Measurements from ENCODE around the gene OR6S1. TPM values are rescaled to one million over a fixed set of nuclear protein-coding genes. Genes with fewer than 3 reads are reported as not detected.

OR6S1 gene, protein sequence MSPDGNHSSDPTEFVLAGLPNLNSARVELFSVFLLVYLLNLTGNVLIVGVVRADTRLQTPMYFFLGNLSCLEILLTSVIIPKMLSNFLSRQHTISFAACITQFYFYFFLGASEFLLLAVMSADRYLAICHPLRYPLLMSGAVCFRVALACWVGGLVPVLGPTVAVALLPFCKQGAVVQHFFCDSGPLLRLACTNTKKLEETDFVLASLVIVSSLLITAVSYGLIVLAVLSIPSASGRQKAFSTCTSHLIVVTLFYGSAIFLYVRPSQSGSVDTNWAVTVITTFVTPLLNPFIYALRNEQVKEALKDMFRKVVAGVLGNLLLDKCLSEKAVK
- not detected in 2 replicates for total RNA-seq
- long read RNA-seq: 0 reads

DNA sequence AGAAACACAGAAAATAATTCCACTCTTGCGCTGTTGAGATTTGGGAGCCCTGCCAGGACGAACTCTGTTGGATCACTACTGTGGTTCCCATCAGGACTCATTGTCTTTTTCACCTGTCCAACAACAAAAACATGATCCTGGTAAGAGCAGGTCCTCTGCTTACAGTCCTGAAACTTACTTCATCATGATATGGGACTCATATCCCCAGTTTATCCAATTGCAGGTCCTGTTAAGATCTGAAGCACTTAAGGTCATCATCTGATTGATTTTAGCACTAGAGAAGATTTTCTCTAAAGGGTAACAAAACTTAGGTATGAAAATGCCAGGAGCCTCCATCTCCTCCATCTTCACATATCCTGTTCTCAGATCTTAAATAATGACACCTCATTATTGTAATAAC is at the start of gene OR6S1:
TSS of gene OR6S1 (minus strand) at position 101 of the 400 bp plus-strand sequence. CDS start at position 101, 0 bp downstream.
- DNase-seq (ENCODE audit: low spot score, unreplicated experiment): no peak
- H3K27ac Mint-ChIP-seq: no peak within 1 kb of the TSS
- no peak within 1 kb of the TSS for H3K4me3 Mint-ChIP-seq (ENCODE audit: low read depth)
- no peaks in the 10 kb centered on the region for H3K36me3 Mint-ChIP-seq (ENCODE audit: insufficient read depth)
- H3K9me3 Mint-ChIP-seq (ENCODE audit: low read depth): no peaks in the 10 kb centered on the region
- peaks cover 42% of the 10 kb centered on the region for H3K27me3 Mint-ChIP-seq
- TF ChIP-seq, protein P1, sequence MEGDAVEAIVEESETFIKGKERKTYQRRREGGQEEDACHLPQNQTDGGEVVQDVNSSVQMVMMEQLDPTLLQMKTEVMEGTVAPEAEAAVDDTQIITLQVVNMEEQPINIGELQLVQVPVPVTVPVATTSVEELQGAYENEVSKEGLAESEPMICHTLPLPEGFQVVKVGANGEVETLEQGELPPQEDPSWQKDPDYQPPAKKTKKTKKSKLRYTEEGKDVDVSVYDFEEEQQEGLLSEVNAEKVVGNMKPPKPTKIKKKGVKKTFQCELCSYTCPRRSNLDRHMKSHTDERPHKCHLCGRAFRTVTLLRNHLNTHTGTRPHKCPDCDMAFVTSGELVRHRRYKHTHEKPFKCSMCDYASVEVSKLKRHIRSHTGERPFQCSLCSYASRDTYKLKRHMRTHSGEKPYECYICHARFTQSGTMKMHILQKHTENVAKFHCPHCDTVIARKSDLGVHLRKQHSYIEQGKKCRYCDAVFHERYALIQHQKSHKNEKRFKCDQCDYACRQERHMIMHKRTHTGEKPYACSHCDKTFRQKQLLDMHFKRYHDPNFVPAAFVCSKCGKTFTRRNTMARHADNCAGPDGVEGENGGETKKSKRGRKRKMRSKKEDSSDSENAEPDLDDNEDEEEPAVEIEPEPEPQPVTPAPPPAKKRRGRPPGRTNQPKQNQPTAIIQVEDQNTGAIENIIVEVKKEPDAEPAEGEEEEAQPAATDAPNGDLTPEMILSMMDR (IDR thresholded peaks at IDR 0.05; ENCODE audit: unreplicated experiment): no peak
- H3K4me1 Mint-ChIP-seq (ENCODE audit: low read depth): no peaks in the 10 kb centered on the region

DNA sequence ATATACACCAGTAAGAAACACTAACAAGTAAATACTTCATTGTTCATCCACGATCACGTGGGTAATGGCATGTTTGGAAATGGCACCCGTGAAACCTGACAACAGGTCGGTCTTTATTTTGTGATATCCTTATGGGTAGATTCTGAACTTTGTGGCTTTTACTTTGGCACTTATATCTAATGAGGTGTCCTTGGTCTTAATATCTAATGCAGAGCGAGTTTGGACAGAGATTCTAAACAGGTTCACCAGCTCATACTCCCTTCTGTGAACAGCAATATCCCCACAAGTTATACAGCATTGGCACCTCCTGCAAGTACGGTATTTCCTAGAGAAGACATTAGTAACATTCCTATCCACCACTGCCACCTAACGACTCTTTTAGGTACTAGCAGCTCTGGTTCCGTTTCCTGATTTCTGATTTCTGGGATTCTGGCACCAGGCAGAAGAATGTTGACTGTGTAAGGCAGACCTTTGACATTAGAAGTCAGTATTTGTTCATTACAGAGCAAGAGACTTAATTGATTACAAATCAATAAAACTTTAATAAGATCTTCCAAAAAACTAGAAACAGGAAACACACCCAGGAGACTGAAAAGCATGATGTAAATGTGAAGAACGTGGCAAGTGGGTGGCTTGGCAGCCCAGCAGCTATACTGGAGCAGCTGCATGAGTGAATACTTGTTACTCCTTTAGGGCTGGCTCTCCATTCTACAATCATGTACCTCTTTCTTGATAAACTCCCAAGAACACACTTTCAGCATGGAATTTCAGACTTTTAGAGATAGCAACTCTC is 49.6 kb upstream of the OR6S1 start:
- H3K9me3 Mint-ChIP-seq (ENCODE audit: low read depth): no peaks in the 10 kb centered on the region
- TF ChIP-seq, protein P1 (IDR thresholded peaks at IDR 0.05; ENCODE audit: unreplicated experiment): peak; percentile 77
- H3K27me3 Mint-ChIP-seq: no peaks in the 10 kb centered on the region
- H3K4me1 Mint-ChIP-seq (ENCODE audit: low read depth): peaks cover 29% of the 10 kb centered on the region
- peak overlapping the region; percentile 82 for H3K27ac Mint-ChIP-seq
- H3K4me3 Mint-ChIP-seq (ENCODE audit: low read depth): peak overlapping the region; percentile 9
- H3K36me3 Mint-ChIP-seq (ENCODE audit: insufficient read depth): no peaks in the 10 kb centered on the region
- peak; percentile 22 for DNase-seq (ENCODE audit: low spot score, unreplicated experiment)

DNA sequence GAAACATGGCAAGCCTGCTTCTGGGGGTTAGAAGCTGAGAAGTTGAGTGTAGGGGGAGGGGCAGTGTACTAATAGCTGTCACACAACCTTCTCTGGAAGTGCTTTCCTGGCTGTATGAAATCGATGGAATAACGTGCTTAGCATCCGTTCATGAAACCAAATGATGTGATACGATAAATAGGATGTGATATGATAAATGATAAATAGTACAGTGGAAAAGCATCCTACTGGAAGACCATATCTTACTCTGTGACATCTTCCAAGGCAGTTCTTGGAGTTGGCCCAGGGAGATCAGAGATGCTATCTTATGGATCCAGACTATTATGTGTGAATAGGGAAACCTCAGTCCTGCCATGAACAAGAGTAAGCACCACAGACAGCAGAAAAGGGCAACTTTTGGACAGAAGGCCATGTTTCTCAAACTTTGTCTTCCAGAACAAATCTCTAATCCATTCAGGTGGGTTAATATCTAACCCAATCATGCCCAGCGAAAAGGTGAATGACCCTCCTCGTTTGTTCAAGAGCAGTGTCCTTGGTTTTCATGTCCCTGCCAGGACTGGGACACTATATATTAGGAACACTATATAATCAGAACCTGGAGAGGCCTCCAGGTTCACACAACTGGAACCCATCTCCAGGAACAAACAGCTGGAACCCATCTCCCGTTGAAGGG is 46.8 kb upstream of the OR6S1 start, which contains the start of gene ANG:
TSS of gene ANG (plus strand) at position 598 of the 673 bp plus-strand sequence. CDS start 4,801 bp downstream, outside the sequence.
- H3K9me3 Mint-ChIP-seq (ENCODE audit: low read depth): no peaks in the 10 kb centered on the region
- no peaks in the 10 kb centered on the region for H3K27me3 Mint-ChIP-seq
- peaks cover 35% of the 10 kb centered on the region for H3K4me1 Mint-ChIP-seq (ENCODE audit: low read depth)
- H3K27ac Mint-ChIP-seq: peak within 1 kb of the TSS; percentile 81
- TF ChIP-seq, protein P1 (IDR thresholded peaks at IDR 0.05; ENCODE audit: unreplicated experiment): no peak
- no peaks in the 10 kb centered on the region for H3K36me3 Mint-ChIP-seq (ENCODE audit: insufficient read depth)
- no peak for DNase-seq (ENCODE audit: low spot score, unreplicated experiment)
- no peak within 1 kb of the TSS for H3K4me3 Mint-ChIP-seq (ENCODE audit: low read depth)

DNA sequence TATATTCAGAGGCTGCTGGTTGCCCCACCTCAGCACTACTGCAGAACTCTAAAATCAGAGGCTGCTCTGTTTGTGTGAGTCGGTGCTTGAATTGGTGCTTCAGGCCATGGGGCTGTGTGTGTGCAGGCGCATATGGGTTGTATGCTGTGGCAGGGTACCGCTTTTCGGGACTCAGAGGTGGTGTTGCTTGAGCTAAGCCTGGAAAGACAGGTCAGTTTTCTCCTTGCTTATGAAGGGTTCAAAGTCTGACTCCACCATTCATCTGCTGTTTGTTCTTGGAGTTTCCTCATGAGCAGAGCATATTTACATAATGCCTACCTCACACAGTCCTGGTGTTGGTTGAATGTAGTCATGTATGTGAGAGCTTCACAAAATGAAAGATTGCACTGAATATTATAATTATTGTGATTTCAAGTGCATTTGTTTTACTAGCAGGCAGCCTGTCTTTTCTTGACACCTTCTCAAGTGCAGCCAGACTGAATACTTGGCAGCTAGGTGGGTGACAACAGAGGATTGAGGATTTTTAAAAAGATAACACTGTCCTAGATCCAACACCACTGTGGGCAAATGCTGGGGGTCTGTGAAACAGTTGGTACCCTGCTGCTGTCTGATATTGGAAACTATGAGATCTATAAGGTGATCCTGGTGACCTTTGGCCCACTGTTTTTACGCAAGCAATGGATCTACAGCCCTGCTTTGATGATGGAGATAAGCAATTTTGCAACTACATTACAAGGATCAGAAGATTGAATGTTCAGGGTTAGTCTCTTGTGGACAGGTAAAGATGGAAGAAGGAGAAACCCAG is 46.1 kb upstream of the OR6S1 start:
- DNase-seq (ENCODE audit: low spot score, unreplicated experiment): no peak
- peaks cover 35% of the 10 kb centered on the region for H3K4me1 Mint-ChIP-seq (ENCODE audit: low read depth)
- no peaks in the 10 kb centered on the region for H3K27me3 Mint-ChIP-seq
- H3K27ac Mint-ChIP-seq: peak overlapping the region; percentile 81
- H3K36me3 Mint-ChIP-seq (ENCODE audit: insufficient read depth): no peaks in the 10 kb centered on the region
- peak overlapping the region; percentile 58 for H3K4me3 Mint-ChIP-seq (ENCODE audit: low read depth)
- TF ChIP-seq, protein P1 (IDR thresholded peaks at IDR 0.05; ENCODE audit: unreplicated experiment): no peak
- no peaks in the 10 kb centered on the region for H3K9me3 Mint-ChIP-seq (ENCODE audit: low read depth)
